Gastrocnemius medialis (tissue), 4 donors: ENCODE data around the gene MICU1.

Source experiments
- CTCF ChIP-seq, 5 experiments: fragments of 450-650 bp in 3 of 5; fragments of 200-600 bp in 2 of 5; sonication (generic) in 2 of 5; IDR thresholded peaks in 4 of 5; conservative IDR thresholded peaks in 1 of 5; 1 replicate in 4 of 5; 2 replicates in 1 of 5; pipeline ENCODE4 v1.5.1; 2016 to 2019; ENCODE audit warnings: antibody characterized with exemption in 5 of 5, mild to moderate bottlenecking in 3 of 5, moderate library complexity in 3 of 5
- POLR2A ChIP-seq, 2 donors: fragments of 450-650 bp; IDR thresholded peaks; one replicate each; pipeline ENCODE4 v1.6.1; 2017; ENCODE audit warnings: antibody characterized with exemption in 2 of 2, mild to moderate bottlenecking in 2 of 2, moderate library complexity in 2 of 2

DNA sequence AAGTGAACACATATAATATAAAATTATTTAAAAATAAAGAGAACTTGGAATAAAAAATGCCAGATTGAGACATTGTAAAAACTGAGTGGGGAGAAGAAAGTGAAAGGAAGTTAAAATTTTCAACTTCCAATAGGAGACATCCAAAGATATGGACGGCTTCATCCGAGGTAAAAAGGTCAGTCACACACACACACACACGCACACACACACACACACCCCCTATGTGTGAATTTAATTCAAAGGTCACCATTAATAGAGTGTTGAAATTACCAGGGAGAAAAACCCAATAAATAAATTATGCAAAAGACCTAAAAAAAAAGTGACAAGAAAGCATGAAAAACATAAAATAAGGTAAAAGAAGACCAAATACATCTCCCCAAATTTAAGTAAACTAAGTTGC is 140.2 kb downstream of the MICU1 start:
- no peak for TF ChIP-seq CTCF (IDR thresholded peaks at IDR 0.05 in 4 of 5, conservative IDR thresholded peaks at IDR 0.05 in 1 of 5)
- TF ChIP-seq POLR2A (IDR thresholded peaks at IDR 0.05), result no peak
